ENCODE results near the gene COTL1.

The COTL1 gene

GRCh38 chr16:84577034-84577803 is 40.7 kb downstream of the COTL1 start:
- DNase-seq (ENCODE audit: extremely low read depth, low read depth): no peak
- H3K4me3 ChIP-seq (replicated peaks; ENCODE audit: low read depth, low read length): no peak overlapping the region
- TF ChIP-seq CTCF (IDR thresholded peaks at IDR 0.05; ENCODE audit: low read depth, low read length, missing control alignments): no peak

GRCh38 chr16:84575914-84576313 is 42.0 kb downstream of the COTL1 start:
- no peak for DNase-seq (ENCODE audit: extremely low read depth, low read depth)
- TF ChIP-seq CTCF (IDR thresholded peaks at IDR 0.05; ENCODE audit: low read depth, low read length, missing control alignments): no peak
- H3K4me3 ChIP-seq (replicated peaks; ENCODE audit: low read depth, low read length): no peak overlapping the region

GRCh38 chr16:84574191-84574590 is 43.7 kb downstream of the COTL1 start:
- TF ChIP-seq CTCF (IDR thresholded peaks at IDR 0.05; ENCODE audit: low read depth, low read length, missing control alignments): no peak
- H3K4me3 ChIP-seq (replicated peaks; ENCODE audit: low read depth, low read length): no peak overlapping the region
- DNase-seq (ENCODE audit: extremely low read depth, low read depth): no peak

- TF ChIP-seq CTCF (IDR thresholded peaks at IDR 0.05; ENCODE audit: low read depth, low read length, missing control alignments): no peak
Measured at GRCh38 chr16:84572096-84572495, 45.8 kb downstream of the COTL1 start.

GRCh38 chr16:84571506-84571905 is 46.4 kb downstream of the COTL1 start:
- no peak for DNase-seq (ENCODE audit: extremely low read depth, low read depth)
- no peak overlapping the region for H3K4me3 ChIP-seq (replicated peaks; ENCODE audit: low read depth, low read length)
- TF ChIP-seq CTCF (IDR thresholded peaks at IDR 0.05; ENCODE audit: low read depth, low read length, missing control alignments): no peak

More at GRCh38 chr16:84572096-84572495, 45.8 kb downstream of the COTL1 start:
- DNase-seq (ENCODE audit: extremely low read depth, low read depth): no peak
- H3K4me3 ChIP-seq (replicated peaks; ENCODE audit: low read depth, low read length): no peak overlapping the region

- TF ChIP-seq CTCF (IDR thresholded peaks at IDR 0.05; ENCODE audit: low read depth, low read length, missing control alignments): no peak
- H3K4me3 ChIP-seq (replicated peaks; ENCODE audit: low read depth, low read length): no peak overlapping the region
- no peak for DNase-seq (ENCODE audit: extremely low read depth, low read depth)
Measured at GRCh38 chr16:84570739-84571403, 47.0 kb downstream of the COTL1 start.

Data from HFF-Myc (cell line).